ENCODE measurements around the gene CEP350. TPM values are rescaled to one million over a fixed set of nuclear protein-coding genes. Genes with fewer than 3 reads are reported as not detected.

The CEP350 gene
- polyA plus RNA-seq, 1 of the 3 experiments (the other 2 are of a cell fraction): 2.9 TPM

GRCh38 chr1:180156201-180156600, 201.6 kb downstream of the CEP350 start:
- Histone ChIP-seq H3K27ac (ENCODE audit: low read depth in 2 of 2, low read length in 1 of 2) (peak overlapping the region in 1 of 2 experiments; percentile 72; a peak in 2 of 4 replicates), H3K4me3 (ENCODE audit: low read depth in 2 of 2, low read length in 1 of 2) (peak overlapping the region; percentile 49 to 82; a peak in 3 of 4 replicates), H3K4me2 (peak overlapping the region; percentile 89), H3F3A (replicated peaks; ENCODE audit: insufficient read depth) (peaks cover 26% of the 10 kb centered on the region), H4K20me1 (ENCODE audit: insufficient read depth) (peaks cover 24% of the 10 kb centered on the region; the same call in 1 of the 2 replicates), H3K27me3 (ENCODE audit: insufficient read depth) (no peaks in the 10 kb centered on the region), H3K9me2 (no peaks in the 10 kb centered on the region), H3K36me3 (replicated peaks in 1 of 2; ENCODE audit: control insufficient read depth in 1 of 2, insufficient read depth in 2 of 2, low read length in 1 of 2) (peaks cover 0 to under 1% of the 10 kb centered on the region in 2 experiments), H3K79me2 (ENCODE audit: insufficient read depth) (peaks cover 65% of the 10 kb centered on the region), H3K9ac (peak overlapping the region; percentile 79; the same call in 1 of the 2 replicates), H3K4me1 (ENCODE audit: control insufficient read depth in 1 of 2, insufficient read depth in 2 of 2, low read depth in 1 of 2, low read length in 1 of 2) (peaks cover 18 to 24% of the 10 kb centered on the region in 2 experiments), H2AFZ (ENCODE audit: low read depth) (no peak overlapping the region), H3K9me3 (no peaks in the 10 kb centered on the region)
- DNase-seq: no peak
- POLR2A ChIA-PET: no interaction called here
- CTCF ChIA-PET: interaction anchor here (1.4 to 1.6 kb wide), 3 partner anchors 10 to 31 kb away, joined by 3 to 8 read pairs (median 5); no protein-coding TSS in a partner anchor
- TF ChIP-seq USF1 (IDR thresholded peaks at IDR 0.05; ENCODE audit: borderline replicate concordance, low read depth) (no peak), RFX5 (IDR thresholded peaks at IDR 0.05; ENCODE audit: low read length) (no peak), GABPA (IDR thresholded peaks at IDR 0.05; ENCODE audit: low read depth) (no peak), CTCF (IDR thresholded peaks at IDR 0.05) (no peak), TCF12 (IDR thresholded peaks at IDR 0.05) (no peak), FOXJ3 (CRISPR knock-in tag; IDR thresholded peaks at IDR 0.05) (no peak), MEF2A (IDR thresholded peaks at IDR 0.05; ENCODE audit: borderline replicate concordance, low read depth) (no peak), EP300 (IDR thresholded peaks at IDR 0.05; ENCODE audit: borderline replicate concordance in 1 of 2, low read depth in 1 of 2, low read length in 1 of 2) (no peak), REST (IDR thresholded peaks at IDR 0.05; ENCODE audit: low read depth, low read length) (no peak), USF2 (IDR thresholded peaks at IDR 0.05; ENCODE audit: borderline replicate concordance, low read depth, low read length) (no peak), SIN3A (IDR thresholded peaks at IDR 0.05; ENCODE audit: borderline replicate concordance, low read depth, low read length) (no peak), YY1 (IDR thresholded peaks at IDR 0.05; ENCODE audit: low read depth) (no peak), PBX3 (IDR thresholded peaks at IDR 0.05) (no peak), RXRA (IDR thresholded peaks at IDR 0.05; ENCODE audit: borderline replicate concordance, low read depth) (no peak), MAX (IDR thresholded peaks at IDR 0.05; ENCODE audit: low read depth) (no peak), GATA2 (CRISPR knock-in tag; IDR thresholded peaks at IDR 0.05) (no peak), RAD21 (IDR thresholded peaks at IDR 0.05; ENCODE audit: low read length) (no peak), TAF1 (IDR thresholded peaks at IDR 0.05; ENCODE audit: borderline replicate concordance, low read depth, low read length) (no peak)
- WGBS (ENCODE audit: low lambda C conversion rate): 97% methylated on average over 4 of the region's 4 CpGs

All from SK-N-SH (cell line).